A673 (cell line): ENCODE results near the gene KCNK5. TPM values are rescaled to one million over a fixed set of nuclear protein-coding genes. Genes with fewer than 3 reads are reported as not detected.

ENCODE experiments used
- BruUV-seq: library from RNA; stranded (reverse); fragments of 400-500 nt; replicated peaks from 2 replicates; lab custom pipeline; 2021; lab: Mats Ljungman, UMichigan
- CTCF ChIA-PET: fragments of 300-600 bp; sonication (Branson Sonifier 250); formaldehyde crosslinking; loops from one replicate; lab custom pipeline; 2022; ENCODE audit warnings: antibody characterized with exemption; lab: Charles Lee
- POLR2A ChIA-PET: fragments of 300-600 bp; sonication (Branson Sonifier 250); formaldehyde crosslinking; loops from one replicate; lab custom pipeline; 2022; ENCODE audit warnings: antibody characterized with exemption; ENCODE audit not compliant: low non-redundant PET; lab: Charles Lee
- DNase-seq: peaks from one replicate; pipeline ENCODE4 v3.0.0-alpha.2; 2015; ENCODE audit warnings: low spot score
- H3K27ac ChIP-seq: fragments of 200-600 bp; sonication (generic); 2 replicates; pipeline ENCODE4 v1.5.1; 2016; ENCODE audit warnings: mixed run types, low read depth, mild to moderate bottlenecking, mixed read lengths, antibody characterized with exemption, low read length; ENCODE audit not compliant: poor library complexity, severe bottlenecking
- H3K27me3 ChIP-seq: fragments of 200-600 bp; sonication (generic); replicated peaks from 2 replicates; pipeline ENCODE4 v1.6.1; 2017; ENCODE audit warnings: mixed run types, low read depth, mild to moderate bottlenecking, mixed read lengths, antibody characterized with exemption, low read length; ENCODE audit not compliant: insufficient read depth, poor library complexity
- H3K36me3 ChIP-seq: fragments of 200-600 bp; sonication (generic); 2 replicates; pipeline ENCODE4 v1.6.1; 2016; ENCODE audit warnings: mixed run types, mild to moderate bottlenecking, mixed read lengths, antibody characterized with exemption, low read length; ENCODE audit not compliant: insufficient read depth, poor library complexity, severe bottlenecking
- H3K4me1 ChIP-seq: fragments of 200-600 bp; sonication (generic); 2 replicates; pipeline ENCODE4 v1.6.1; 2017; ENCODE audit warnings: mixed run types, mild to moderate bottlenecking, mixed read lengths, antibody characterized with exemption, low read length; ENCODE audit not compliant: insufficient read depth, poor library complexity, severe bottlenecking
- H3K4me3 ChIP-seq: fragments of 200-600 bp; sonication (generic); 2 replicates; pipeline ENCODE4 v1.5.1; 2016; ENCODE audit warnings: low read depth, mixed run types, mild to moderate bottlenecking, mixed read lengths, low read length; ENCODE audit not compliant: poor library complexity, severe bottlenecking
- H3K9me3 ChIP-seq: fragments of 200-600 bp; sonication (generic); 2 replicates; pipeline ENCODE4 v1.6.1; 2016; ENCODE audit warnings: mixed run types, low read depth, mild to moderate bottlenecking, mixed read lengths, antibody characterized with exemption, low read length; ENCODE audit not compliant: poor library complexity, severe bottlenecking
- EZH2 ChIP-seq: fragments of 200-600 bp; sonication (generic); IDR thresholded peaks from 2 replicates; pipeline ENCODE4 v1.6.1; 2017; ENCODE audit warnings: borderline replicate concordance, low read depth, mild to moderate bottlenecking, mixed read lengths, antibody characterized with exemption, low read length; ENCODE audit not compliant: poor library complexity, severe bottlenecking
- intact Hi-C: fragments of 100-400 bp; cut with micrococcal nuclease; formaldehyde crosslinking; loops from one replicate; pipeline ENCODE4 v1.10.0; 2022; ENCODE audit not compliant: unreplicated experiment
- total RNA-seq: library from RNA; stranded (reverse); gene quantifications from 2 replicates; pipeline ENCODE4 v1.2.3, GENCODE V29; 2021
- TF ChIP-seq, protein P1 (sequence below): fragments of 300-800, 200-600 bp; sonication (generic); conservative IDR thresholded peaks from 2 replicates; pipeline ENCODE4 v1.5.1; 2017; ENCODE audit warnings: low read depth, mild to moderate bottlenecking, antibody characterized with exemption, low read length, moderate library complexity, mixed read lengths

Gene KCNK5
- total RNA-seq, 1 experiment from 2014 or later, result not detected

DNA sequence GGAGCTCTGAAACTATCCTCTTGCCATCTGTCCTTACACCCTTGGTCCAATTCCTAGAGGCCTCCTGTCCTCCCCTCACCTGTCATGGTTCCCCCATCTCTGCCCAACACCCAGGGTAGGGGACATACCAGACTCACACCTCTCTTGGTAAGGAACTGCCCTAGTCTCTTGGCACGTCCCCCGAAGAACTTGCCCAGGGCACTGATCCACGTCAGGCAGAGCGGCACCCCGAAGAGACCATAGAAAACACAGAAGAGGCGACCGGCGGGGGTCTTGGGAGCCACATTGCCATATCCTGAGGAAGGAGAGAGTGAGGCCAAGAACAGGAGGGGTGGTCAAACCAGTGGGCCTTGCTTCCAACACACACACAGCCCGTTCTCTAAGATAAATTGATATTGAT, 34.8 kb downstream of the KCNK5 start:
- no peak overlapping the region for H3K27ac ChIP-seq
- CTCF ChIA-PET, result no interaction called here
- intact Hi-C loops, result no loop called here
- H3K4me1 ChIP-seq, result no peaks in the 10 kb centered on the region
- H3K27me3 ChIP-seq, result no peaks in the 10 kb centered on the region
- POLR2A ChIA-PET, result no interaction called here
- no TSS peak for BruUV-seq
- H3K4me3 ChIP-seq, result no peak overlapping the region
- H3K36me3 ChIP-seq, result no peaks in the 10 kb centered on the region
- TF ChIP-seq, protein P1, sequence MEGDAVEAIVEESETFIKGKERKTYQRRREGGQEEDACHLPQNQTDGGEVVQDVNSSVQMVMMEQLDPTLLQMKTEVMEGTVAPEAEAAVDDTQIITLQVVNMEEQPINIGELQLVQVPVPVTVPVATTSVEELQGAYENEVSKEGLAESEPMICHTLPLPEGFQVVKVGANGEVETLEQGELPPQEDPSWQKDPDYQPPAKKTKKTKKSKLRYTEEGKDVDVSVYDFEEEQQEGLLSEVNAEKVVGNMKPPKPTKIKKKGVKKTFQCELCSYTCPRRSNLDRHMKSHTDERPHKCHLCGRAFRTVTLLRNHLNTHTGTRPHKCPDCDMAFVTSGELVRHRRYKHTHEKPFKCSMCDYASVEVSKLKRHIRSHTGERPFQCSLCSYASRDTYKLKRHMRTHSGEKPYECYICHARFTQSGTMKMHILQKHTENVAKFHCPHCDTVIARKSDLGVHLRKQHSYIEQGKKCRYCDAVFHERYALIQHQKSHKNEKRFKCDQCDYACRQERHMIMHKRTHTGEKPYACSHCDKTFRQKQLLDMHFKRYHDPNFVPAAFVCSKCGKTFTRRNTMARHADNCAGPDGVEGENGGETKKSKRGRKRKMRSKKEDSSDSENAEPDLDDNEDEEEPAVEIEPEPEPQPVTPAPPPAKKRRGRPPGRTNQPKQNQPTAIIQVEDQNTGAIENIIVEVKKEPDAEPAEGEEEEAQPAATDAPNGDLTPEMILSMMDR, result no peak
- TF ChIP-seq EZH2, result no peak
- H3K9me3 ChIP-seq, result no peaks in the 10 kb centered on the region
- DNase-seq, result no peak

DNA sequence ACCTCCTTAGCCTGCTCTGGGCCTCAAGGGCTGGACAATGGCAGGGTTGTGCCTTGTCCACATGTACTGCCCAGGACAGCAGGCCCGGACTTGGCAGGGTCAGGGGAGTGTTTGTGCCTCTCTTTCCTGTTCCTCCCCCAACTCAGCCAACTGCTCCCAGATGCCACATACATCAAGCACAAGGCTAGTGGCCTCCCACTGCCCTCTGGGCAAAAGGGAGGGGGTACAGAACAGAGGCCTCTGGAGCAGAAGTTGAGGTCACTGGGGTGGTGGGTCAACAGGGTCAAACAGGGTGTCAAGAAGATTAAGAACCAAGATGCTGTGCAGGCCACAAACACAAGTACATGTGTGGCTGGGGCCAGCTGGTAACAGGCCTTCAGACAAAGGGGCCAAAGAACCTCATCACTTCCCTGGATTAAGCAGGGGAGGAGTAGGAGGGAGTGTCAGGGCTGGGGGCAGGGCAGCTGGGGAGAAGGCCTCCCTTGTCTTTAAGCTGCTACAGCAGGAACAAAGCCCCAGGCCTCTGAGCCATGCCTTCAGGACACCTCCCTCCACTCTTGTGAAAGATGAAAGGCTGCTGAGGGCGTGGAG, 36.0 kb downstream of the KCNK5 start:
- TF ChIP-seq, protein P1, result no peak
- no peak for TF ChIP-seq EZH2
- Histone ChIP-seq H3K27me3 (no peaks in the 10 kb centered on the region), H3K4me3 (no peak overlapping the region), H3K9me3 (no peaks in the 10 kb centered on the region), H3K27ac (no peak overlapping the region), H3K4me1 (no peaks in the 10 kb centered on the region), H3K36me3 (no peaks in the 10 kb centered on the region)
- ChIA-PET CTCF (no interaction called here), POLR2A (no interaction called here)
- intact Hi-C loops, result no loop called here
- no TSS peak for BruUV-seq
- DNase-seq, result no peak

DNA sequence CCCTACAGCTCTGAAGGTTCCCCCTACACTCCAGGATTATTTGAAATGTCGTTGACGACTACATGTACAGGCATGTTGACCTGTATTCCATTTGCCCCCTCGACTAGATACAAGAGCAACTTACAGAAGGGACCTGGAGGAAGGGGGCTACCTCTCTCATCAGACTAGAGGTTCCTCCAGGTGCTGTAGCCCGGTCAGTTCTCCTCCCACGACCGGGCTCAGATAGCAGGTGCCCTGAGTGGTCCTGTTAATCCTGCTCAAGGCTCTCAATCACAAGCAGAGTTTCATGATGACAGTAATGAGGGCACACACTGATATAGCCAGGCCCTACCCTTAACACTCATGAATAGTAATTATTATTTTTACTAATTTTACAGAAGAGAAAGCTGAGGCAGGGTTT, 36.5 kb downstream of the KCNK5 start:
- H3K27me3 ChIP-seq, result no peaks in the 10 kb centered on the region
- intact Hi-C loops, result no loop called here
- H3K36me3 ChIP-seq, result no peaks in the 10 kb centered on the region
- ChIA-PET CTCF (no interaction called here), POLR2A (no interaction called here)
- no peak for DNase-seq
- H3K4me3 ChIP-seq, result no peak overlapping the region
- TF ChIP-seq, protein P1, result no peak
- no peak for TF ChIP-seq EZH2
- no peaks in the 10 kb centered on the region for H3K9me3 ChIP-seq
- no peak overlapping the region for H3K27ac ChIP-seq
- no peaks in the 10 kb centered on the region for H3K4me1 ChIP-seq
- no TSS peak for BruUV-seq
